GM18526 (cell line): ENCODE data around the gene CITED2.

ENCODE experiments used
- POLR2A ChIP-seq: IDR thresholded peaks from 3 replicates; pipeline ENCODE4 v1.6.1; 2011; ENCODE audit not compliant: insufficient read length; ENCODE audit errors: extremely low read depth

CITED2 gene

GRCh38 chr6:139329224-139329623 is 45.2 kb downstream of the CITED2 start:
- TF ChIP-seq POLR2A, result no peak

GRCh38 chr6:139327038-139327437 is 47.4 kb downstream of the CITED2 start:
- TF ChIP-seq POLR2A, result no peak

- no peak for TF ChIP-seq POLR2A
Observed at GRCh38 chr6:139325686-139326085, 48.8 kb downstream of the CITED2 start.

GRCh38 chr6:139325125-139325524 is 49.3 kb downstream of the CITED2 start:
- no peak for TF ChIP-seq POLR2A

- no peak for TF ChIP-seq POLR2A
Observed at GRCh38 chr6:139324301-139324555, 50.2 kb downstream of the CITED2 start.

GRCh38 chr6:139323511-139324300 is 50.7 kb downstream of the CITED2 start:
- TF ChIP-seq POLR2A, result no peak
